ENCODE results near the gene MYL3. TPM values are rescaled to one million over a fixed set of nuclear protein-coding genes. Genes with fewer than 3 reads are reported as not detected.

Gene MYL3
- total and polyA plus RNA-seq, 2 experiments from 2014 or later: not detected

GRCh38 chr3:46868948-46869347 is 5.7 kb upstream of the MYL3 start:
- H3K79me2 ChIP-seq (ENCODE audit: insufficient read depth): no peaks in the 10 kb centered on the region
- no peaks in the 10 kb centered on the region for H3K36me3 ChIP-seq (ENCODE audit: low read depth)
- in situ Hi-C loops (cut with MboI): no loop called here
- no peaks in the 10 kb centered on the region for H4K20me1 ChIP-seq (ENCODE audit: insufficient read depth)
- H3K27me3 ChIP-seq (replicated peaks; ENCODE audit: insufficient read depth): peaks cover 3% of the 10 kb centered on the region; the same call in 1 of the 2 replicates
- H3F3A ChIP-seq (ENCODE audit: insufficient read depth): no peaks in the 10 kb centered on the region
- WGBS, 2 experiments (ENCODE audit: low coverage in 1 of 2, low lambda C conversion rate in 2 of 2, missing lambda C conversion rate in 2 of 2): 71 to 72% methylated on average over 7 of the region's 7 CpGs
- H3K4me3 ChIP-seq: no peak overlapping the region
- TF ChIP-seq EZH2phosphoT487 (IDR thresholded peaks at IDR 0.05; ENCODE audit: insufficient read depth, low read depth): no peak
- no peak for TF ChIP-seq EZH2 (IDR thresholded peaks at IDR 0.05; ENCODE audit: insufficient read depth, poor library complexity, severe bottlenecking)
- H3K9ac ChIP-seq: no peak overlapping the region
- H3K9me3 ChIP-seq (ENCODE audit: low read depth): no peaks in the 10 kb centered on the region
- DNase-seq: no peak
- H3K9me2 ChIP-seq (ENCODE audit: insufficient read depth): no peaks in the 10 kb centered on the region
- no peak overlapping the region for H3K27ac ChIP-seq
- H3K4me1 ChIP-seq (ENCODE audit: insufficient read depth): peaks cover 9% of the 10 kb centered on the region; the same call in 1 of the 2 replicates
- no peak overlapping the region for H3K4me2 ChIP-seq (ENCODE audit: unreplicated experiment)
- no peak overlapping the region for H2AFZ ChIP-seq

- no peak overlapping the region for H3K4me2 ChIP-seq (ENCODE audit: unreplicated experiment)
- TF ChIP-seq EZH2phosphoT487 (IDR thresholded peaks at IDR 0.05; ENCODE audit: insufficient read depth, low read depth) (no peak), EZH2 (IDR thresholded peaks at IDR 0.05; ENCODE audit: insufficient read depth, poor library complexity, severe bottlenecking) (no peak)
- H3K4me1 ChIP-seq (ENCODE audit: insufficient read depth): peaks cover 9% of the 10 kb centered on the region; the same call in 1 of the 2 replicates
- H3K9me3 ChIP-seq (ENCODE audit: low read depth): no peaks in the 10 kb centered on the region
- H3K9ac ChIP-seq: no peak overlapping the region
- no peaks in the 10 kb centered on the region for H3K9me2 ChIP-seq (ENCODE audit: insufficient read depth)
- H3F3A ChIP-seq (ENCODE audit: insufficient read depth): no peaks in the 10 kb centered on the region
- peaks cover 3% of the 10 kb centered on the region; the same call in 1 of the 2 replicates for H3K27me3 ChIP-seq (replicated peaks; ENCODE audit: insufficient read depth)
- H3K27ac ChIP-seq: no peak overlapping the region
- no peaks in the 10 kb centered on the region for H3K79me2 ChIP-seq (ENCODE audit: insufficient read depth)
- no peak for DNase-seq
- H3K36me3 ChIP-seq (ENCODE audit: low read depth): no peaks in the 10 kb centered on the region
- 53 to 67% methylated on average over 7 to 8 of the region's 8 CpGs for WGBS, 2 experiments (ENCODE audit: low coverage in 1 of 2, low lambda C conversion rate in 2 of 2, missing lambda C conversion rate in 2 of 2)
- H2AFZ ChIP-seq: no peak overlapping the region
- no peak overlapping the region for H3K4me3 ChIP-seq
- no peaks in the 10 kb centered on the region for H4K20me1 ChIP-seq (ENCODE audit: insufficient read depth)
- in situ Hi-C loops (cut with MboI): no loop called here
Measured at GRCh38 chr3:46868287-46868686, 5.0 kb upstream of the MYL3 start.

- no peaks in the 10 kb centered on the region for H3K36me3 ChIP-seq (ENCODE audit: low read depth)
- peaks cover 9% of the 10 kb centered on the region; the same call in 1 of the 2 replicates for H3K4me1 ChIP-seq (ENCODE audit: insufficient read depth)
- H2AFZ ChIP-seq: no peak overlapping the region
- TF ChIP-seq EZH2phosphoT487 (IDR thresholded peaks at IDR 0.05; ENCODE audit: insufficient read depth, low read depth) (no peak), EZH2 (IDR thresholded peaks at IDR 0.05; ENCODE audit: insufficient read depth, poor library complexity, severe bottlenecking) (no peak)
- H3K27me3 ChIP-seq (replicated peaks; ENCODE audit: insufficient read depth): peaks cover 3% of the 10 kb centered on the region; the same call in 1 of the 2 replicates
- H3F3A ChIP-seq (ENCODE audit: insufficient read depth): no peaks in the 10 kb centered on the region
- WGBS, 2 experiments (ENCODE audit: low coverage in 1 of 2, low lambda C conversion rate in 2 of 2, missing lambda C conversion rate in 2 of 2): 30 to 33% methylated on average over 12 to 15 of the region's 15 CpGs
- H3K27ac ChIP-seq: no peak overlapping the region
- H3K9me2 ChIP-seq (ENCODE audit: insufficient read depth): no peaks in the 10 kb centered on the region
- H3K79me2 ChIP-seq (ENCODE audit: insufficient read depth): no peaks in the 10 kb centered on the region
- H4K20me1 ChIP-seq (ENCODE audit: insufficient read depth): no peaks in the 10 kb centered on the region
- peak; percentile 63 for DNase-seq
- in situ Hi-C loops (cut with MboI): no loop called here
- no peak overlapping the region for H3K4me3 ChIP-seq
- no peak overlapping the region for H3K4me2 ChIP-seq (ENCODE audit: unreplicated experiment)
- H3K9me3 ChIP-seq (ENCODE audit: low read depth): no peaks in the 10 kb centered on the region
- no peak overlapping the region for H3K9ac ChIP-seq
Measured at GRCh38 chr3:46867550-46867898, 4.3 kb upstream of the MYL3 start.

DNA sequence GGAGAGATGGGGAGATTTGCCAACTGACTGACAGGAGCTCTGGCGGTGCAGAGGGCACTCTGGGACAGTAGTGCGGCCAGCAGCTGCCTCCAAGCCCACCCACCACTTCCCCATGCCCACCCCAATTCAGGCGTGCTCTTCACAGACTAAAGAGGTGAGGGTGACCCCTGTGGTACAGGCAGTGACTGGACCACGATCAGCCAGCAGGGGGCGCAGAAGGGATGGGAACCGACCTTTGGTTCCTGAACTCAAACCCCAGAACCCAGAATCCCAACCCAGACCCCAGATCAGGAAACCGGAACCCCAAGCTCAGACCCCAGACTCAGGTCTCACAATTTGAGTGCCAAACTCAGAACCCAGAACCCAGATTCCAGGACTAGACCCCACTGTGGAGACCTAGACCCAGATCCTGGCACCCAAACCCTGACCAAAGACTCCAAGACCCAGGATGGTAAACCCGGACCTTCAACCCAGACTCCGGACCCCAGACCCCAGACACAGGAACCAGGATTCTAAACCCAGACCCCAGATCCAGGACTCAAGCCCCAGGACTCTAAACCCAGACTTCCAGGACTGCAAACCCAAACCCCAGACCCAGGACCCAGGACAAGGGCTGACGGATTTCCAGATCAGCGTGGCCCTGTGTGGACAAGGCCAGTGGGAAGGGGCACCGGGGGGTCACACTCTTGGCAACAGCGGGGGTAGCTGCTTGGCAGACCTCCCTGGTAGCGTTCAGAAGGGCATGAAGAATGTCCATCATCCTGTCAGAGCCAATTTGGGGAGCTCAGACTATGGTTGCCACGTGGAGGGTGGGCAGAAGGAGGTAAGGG is 3.7 kb upstream of the MYL3 start:
- no peaks in the 10 kb centered on the region for H4K20me1 ChIP-seq (ENCODE audit: insufficient read depth)
- peaks cover 1% of the 10 kb centered on the region; the same call in 1 of the 2 replicates for H3K27me3 ChIP-seq (replicated peaks; ENCODE audit: insufficient read depth)
- no peak for TF ChIP-seq EZH2phosphoT487 (IDR thresholded peaks at IDR 0.05; ENCODE audit: insufficient read depth, low read depth)
- TF ChIP-seq EZH2 (IDR thresholded peaks at IDR 0.05; ENCODE audit: insufficient read depth, poor library complexity, severe bottlenecking): no peak
- H3K4me1 ChIP-seq (ENCODE audit: insufficient read depth): peaks cover 9% of the 10 kb centered on the region; the same call in 1 of the 2 replicates
- peak; percentile 64 for DNase-seq
- H3K4me2 ChIP-seq (ENCODE audit: unreplicated experiment): no peak overlapping the region
- H3K36me3 ChIP-seq (ENCODE audit: low read depth): no peaks in the 10 kb centered on the region
- no peak overlapping the region for H3K4me3 ChIP-seq
- no peaks in the 10 kb centered on the region for H3F3A ChIP-seq (ENCODE audit: insufficient read depth)
- H3K9me3 ChIP-seq (ENCODE audit: low read depth): no peaks in the 10 kb centered on the region
- H2AFZ ChIP-seq: no peak overlapping the region
- no peak overlapping the region for H3K27ac ChIP-seq
- H3K9me2 ChIP-seq (ENCODE audit: insufficient read depth): no peaks in the 10 kb centered on the region
- no peaks in the 10 kb centered on the region for H3K79me2 ChIP-seq (ENCODE audit: insufficient read depth)
- in situ Hi-C loops (cut with MboI): no loop called here
- WGBS, 2 experiments (ENCODE audit: low coverage in 1 of 2, low lambda C conversion rate in 2 of 2, missing lambda C conversion rate in 2 of 2): 10 to 17% methylated on average over 12 to 15 of the region's 15 CpGs
- no peak overlapping the region for H3K9ac ChIP-seq

All from GM23248 (cell line).